ENCODE data around the gene WIPI1. TPM values are rescaled to one million over a fixed set of nuclear protein-coding genes. Genes with fewer than 3 reads are reported as not detected.
A peak's percentile ranks its signal among the peaks of the same experiment; 100 is the strongest.

WIPI1 gene
- total RNA-seq, 1 donor from 2014 or later = 66.1 TPM

- peak; percentile 74 for ATAC-seq
Measured at GRCh38 chr17:68462381-68463210, 5.3 kb upstream of the WIPI1 start.

GRCh38 chr17:68461589-68461988 is 4.3 kb upstream of the WIPI1 start:
- intact Hi-C loops (cut with micrococcal nuclease) = loop anchor here (5.0 to 10.0 kb wide), 2 partner anchors 53 to 289 kb away; partner anchors contain the start of gene PRKAR1A
- ATAC-seq = peak; percentile 11
- DNase-seq = no peak

More at GRCh38 chr17:68462381-68463210, 5.3 kb upstream of the WIPI1 start:
- peak; percentile 78 for DNase-seq
- intact Hi-C loops (cut with micrococcal nuclease) = loop anchor here (2.0 to 10.0 kb wide), 3 partner anchors 52 to 290 kb away; partner anchors contain the start of gene PRKAR1A

GRCh38 chr17:68461122-68461539 is 3.8 kb upstream of the WIPI1 start:
- intact Hi-C loops (cut with micrococcal nuclease) = loop anchor here (5.0 to 10.0 kb wide), 2 partner anchors 54 to 289 kb away; partner anchors contain the start of gene PRKAR1A
- ATAC-seq (no peak), DNase-seq (no peak)

- no peak for DNase-seq
- ATAC-seq = no peak
- intact Hi-C loops (cut with micrococcal nuclease) = loop anchor here (5.0 to 10.0 kb wide), 2 partner anchors 54 to 288 kb away; partner anchors contain the start of gene PRKAR1A
Measured at GRCh38 chr17:68460715-68461114, 3.4 kb upstream of the WIPI1 start.

- ATAC-seq (no peak), DNase-seq (no peak)
- intact Hi-C loops (cut with micrococcal nuclease) = loop anchor here (5.0 to 10.0 kb wide), 2 partner anchors 55 to 288 kb away; partner anchors contain the start of gene PRKAR1A
Measured at GRCh38 chr17:68460146-68460545, 2.9 kb upstream of the WIPI1 start.

- no peak for DNase-seq
Measured at GRCh38 chr17:68459037-68459639, 1.8 kb upstream of the WIPI1 start.

GRCh38 chr17:68458260-68459036 is 1.2 kb upstream of the WIPI1 start:
- intact Hi-C loops (cut with micrococcal nuclease) = no loop called here

More at GRCh38 chr17:68459037-68459639, 1.8 kb upstream of the WIPI1 start:
- no peak for ATAC-seq
- intact Hi-C loops (cut with micrococcal nuclease) = no loop called here

GRCh38 chr17:68457539-68458259 is 403 bp upstream of the WIPI1 start:
- peak; percentile 100 for DNase-seq
- ATAC-seq = peak; percentile 81
- intact Hi-C loops (cut with micrococcal nuclease) = no loop called here

More at GRCh38 chr17:68458260-68459036, 1.2 kb upstream of the WIPI1 start:
- no peak for DNase-seq
- no peak for ATAC-seq

GRCh38 chr17:68456339-68457167 is 743 bp downstream of the WIPI1 start:
- ATAC-seq = peak; percentile 80
- DNase-seq = peak; percentile 89
- intact Hi-C loops (cut with micrococcal nuclease) = no loop called here

GRCh38 chr17:68455901-68456338 is 1.4 kb downstream of the WIPI1 start:
- no peak for ATAC-seq
- no peak for DNase-seq
- intact Hi-C loops (cut with micrococcal nuclease) = no loop called here

GRCh38 chr17:68453991-68454665 is 3.2 kb downstream of the WIPI1 start:
- DNase-seq (no peak), ATAC-seq (no peak)
- intact Hi-C loops (cut with micrococcal nuclease) = no loop called here

- DNase-seq (no peak), ATAC-seq (no peak)
- intact Hi-C loops (cut with micrococcal nuclease) = no loop called here
Measured at GRCh38 chr17:68452724-68453290, 4.5 kb downstream of the WIPI1 start.

GRCh38 chr17:68451670-68452354 is 5.5 kb downstream of the WIPI1 start:
- ATAC-seq (no peak), DNase-seq (no peak)
- intact Hi-C loops (cut with micrococcal nuclease) = no loop called here

- intact Hi-C loops (cut with micrococcal nuclease) = no loop called here
- ATAC-seq = no peak
- no peak for DNase-seq
Measured at GRCh38 chr17:68450801-68451200, 6.5 kb downstream of the WIPI1 start.

GRCh38 chr17:68450391-68450790 is 6.9 kb downstream of the WIPI1 start:
- intact Hi-C loops (cut with micrococcal nuclease) = no loop called here
- no peak for ATAC-seq
- DNase-seq = no peak

GRCh38 chr17:68449021-68449739 is 8.1 kb downstream of the WIPI1 start:
- no peak for ATAC-seq
- no peak for DNase-seq
- intact Hi-C loops (cut with micrococcal nuclease) = no loop called here

Data from left ventricle myocardium superior (tissue), 1 donor.